Aorta (tissue), 5 donors: ENCODE data around the gene WNT6. TPM values are rescaled to one million over a fixed set of nuclear protein-coding genes. Genes with fewer than 3 reads are reported as not detected.

Experiments
- ATAC-seq: fragments of 200-7000 bp; cut with Tn5 transposase; one replicate; pipeline ENCODE4 v1.9.1; 2022; ENCODE audit warnings: moderate library complexity; ENCODE audit not compliant: low FRiP score
- DNase-seq, 2 donors: peaks; one replicate each; pipeline ENCODE4 v3.0.0-alpha.2; 2020
- H3K27ac ChIP-seq, 2 donors: one replicate each; pipeline ENCODE4 v1.5.1; 2013; ENCODE audit warnings: low read length in 2 of 2, mild to moderate bottlenecking in 2 of 2, moderate library complexity in 2 of 2, control low read depth in 1 of 2, inconsistent platforms in 1 of 2, low read depth in 1 of 2
- H3K27me3 ChIP-seq, 2 donors: one replicate each; pipeline ENCODE4 v1.6.1; 2013; ENCODE audit warnings: control low read depth in 1 of 2, low read length in 1 of 2, mild to moderate bottlenecking in 1 of 2, moderate library complexity in 1 of 2; ENCODE audit not compliant: insufficient read depth in 2 of 2, control insufficient read depth in 1 of 2
- H3K36me3 ChIP-seq, 2 donors: one replicate each; pipeline ENCODE4 v1.6.1; 2013; ENCODE audit warnings: control low read depth in 1 of 2, low read length in 1 of 2, mild to moderate bottlenecking in 1 of 2; ENCODE audit not compliant: insufficient read depth in 2 of 2, control insufficient read depth in 1 of 2
- H3K4me1 ChIP-seq, 2 donors: one replicate each; pipeline ENCODE4 v1.6.1; 2013; ENCODE audit warnings: low read length in 2 of 2, control low read depth in 1 of 2, mild to moderate bottlenecking in 1 of 2, moderate library complexity in 1 of 2; ENCODE audit not compliant: insufficient read depth in 2 of 2, control insufficient read depth in 1 of 2
- H3K4me3 ChIP-seq, 2 donors: one replicate each; pipeline ENCODE4 v1.5.1; 2013; ENCODE audit warnings: low read length in 2 of 2, control low read depth in 1 of 2, mild to moderate bottlenecking in 1 of 2
- H3K9me3 ChIP-seq: one replicate; pipeline ENCODE4 v1.6.1; 2013; ENCODE audit warnings: mild to moderate bottlenecking, low read length; ENCODE audit not compliant: control insufficient read depth
- WGBS, 2 donors: extraction: QIAGEN DNeasy Blood & Tissue Kit; methylation state at CpG; one replicate each; pipeline ENCODE4 v1.1.7; 2013; 5-methylcytosine and 5-hydroxymethylcytosine counted together
- intact Hi-C, 2 donors: fragments of 100-400 bp; cut with DNase I; formaldehyde crosslinking; loops; one replicate each; pipeline versions ENCODE4 v1.14.2 to v1.15.0; 2022
- polyA plus RNA-seq, 2 donors: library from polyadenylated mRNA; stranded (reverse); fragments of 200-250 nt; gene quantifications; one replicate each; pipeline ENCODE4 v1.2.3, GENCODE V29; 2013
- total RNA-seq, 2 donors: library from RNA; stranded (reverse); fragmentation: NEBNext Ultra II Directional; extraction: Animal tissue kit (Norgen Biotek cat#: 25700); gene quantifications; one replicate each; pipeline ENCODE4 v1.2.1, GENCODE V29; 2021
- donor health status: healthy with polysubstance abuse.
- donor health status: Bipolar disorder and iron deficiency.
- donor health status: DM: no; HTN: no; CAD: no.
- donor health status: DM: no; HTN: no; CAD: no.
- donor health status: DM: yes; HTN: yes; CAD: no.

The WNT6 gene
- total and polyA plus RNA-seq, 4 donors = 0.88 to 2.1 TPM; not detected in 2

GRCh38 chr2:218890369-218890768 lies 30.8 kb downstream of the WNT6 start:
- Histone ChIP-seq H3K9me3 (no peaks in the 10 kb centered on the region), H3K4me3 (no peak overlapping the region), H3K27ac (no peak overlapping the region), H3K36me3 (no peaks in the 10 kb centered on the region), H3K4me1 (no peaks in the 10 kb centered on the region), H3K27me3 (no peaks in the 10 kb centered on the region)
- no peak for ATAC-seq
- DNase-seq = no peak
- intact Hi-C loops = no loop called here
- 86 to 91% methylated on average over 3 of the region's 3 CpGs for WGBS, 2 donors

DNA sequence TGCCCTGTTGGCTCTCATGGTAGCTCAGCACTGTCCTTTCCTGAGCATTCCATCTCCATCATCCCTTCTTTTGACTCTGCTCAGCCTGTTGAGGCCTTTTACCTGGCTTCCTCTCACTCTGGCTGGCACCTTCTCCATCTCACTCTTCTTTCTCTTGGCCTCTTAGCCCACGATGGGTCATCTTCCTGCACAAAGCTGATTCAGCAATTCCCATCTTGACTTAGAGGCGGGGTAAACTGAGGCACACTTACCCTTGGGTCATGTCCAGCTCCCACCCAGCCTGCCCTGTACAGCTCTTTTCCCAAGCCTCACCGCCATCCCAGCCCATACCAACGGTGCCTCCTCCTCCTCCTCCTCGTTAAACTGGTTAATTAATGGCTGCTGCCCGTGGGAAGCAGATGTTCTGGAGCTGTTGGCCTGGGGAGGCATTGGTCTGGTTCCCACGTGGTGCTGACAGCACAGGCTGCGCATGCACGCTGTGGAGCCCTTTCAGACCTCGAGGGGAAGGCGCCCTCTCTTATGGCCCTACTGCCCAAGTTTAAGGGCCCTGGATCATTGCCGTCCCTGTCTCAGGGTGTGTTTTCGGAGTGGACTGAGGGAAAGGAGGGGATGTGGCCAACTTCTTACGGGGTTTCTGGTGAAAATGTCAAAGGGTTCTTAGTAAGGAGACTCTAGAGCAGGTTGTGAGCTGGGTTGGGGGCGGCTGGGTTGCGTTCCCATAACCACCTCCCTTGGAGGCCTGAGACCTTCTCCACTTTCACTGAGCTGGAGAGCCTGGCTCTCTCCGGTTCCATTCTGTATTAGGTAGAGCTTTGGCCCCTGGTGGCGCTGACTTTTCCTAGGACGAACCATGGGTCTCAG lies 31.9 kb downstream of the WNT6 start:
- Histone ChIP-seq H3K27ac (no peak overlapping the region), H3K4me1 (no peaks in the 10 kb centered on the region), H3K9me3 (no peaks in the 10 kb centered on the region), H3K4me3 (no peak overlapping the region), H3K27me3 (no peaks in the 10 kb centered on the region), H3K36me3 (no peaks in the 10 kb centered on the region)
- no peak for DNase-seq
- intact Hi-C loops = no loop called here
- no peak for ATAC-seq
- 70 to 72% methylated on average over 19 of the region's 19 CpGs for WGBS, 2 donors

GRCh38 chr2:218892693-218893348 lies 33.2 kb downstream of the WNT6 start:
- ATAC-seq (peak; percentile 55), DNase-seq (peak; percentile 75 to 91)
- Histone ChIP-seq H3K27me3 (no peaks in the 10 kb centered on the region), H3K9me3 (no peaks in the 10 kb centered on the region), H3K4me1 (no peaks in the 10 kb centered on the region), H3K4me3 (no peak overlapping the region), H3K36me3 (no peaks in the 10 kb centered on the region), H3K27ac (no peak overlapping the region)
- 1% methylated on average over 58 to 72 of the region's 72 CpGs for WGBS, 2 donors
- intact Hi-C loops = no loop called here

DNA sequence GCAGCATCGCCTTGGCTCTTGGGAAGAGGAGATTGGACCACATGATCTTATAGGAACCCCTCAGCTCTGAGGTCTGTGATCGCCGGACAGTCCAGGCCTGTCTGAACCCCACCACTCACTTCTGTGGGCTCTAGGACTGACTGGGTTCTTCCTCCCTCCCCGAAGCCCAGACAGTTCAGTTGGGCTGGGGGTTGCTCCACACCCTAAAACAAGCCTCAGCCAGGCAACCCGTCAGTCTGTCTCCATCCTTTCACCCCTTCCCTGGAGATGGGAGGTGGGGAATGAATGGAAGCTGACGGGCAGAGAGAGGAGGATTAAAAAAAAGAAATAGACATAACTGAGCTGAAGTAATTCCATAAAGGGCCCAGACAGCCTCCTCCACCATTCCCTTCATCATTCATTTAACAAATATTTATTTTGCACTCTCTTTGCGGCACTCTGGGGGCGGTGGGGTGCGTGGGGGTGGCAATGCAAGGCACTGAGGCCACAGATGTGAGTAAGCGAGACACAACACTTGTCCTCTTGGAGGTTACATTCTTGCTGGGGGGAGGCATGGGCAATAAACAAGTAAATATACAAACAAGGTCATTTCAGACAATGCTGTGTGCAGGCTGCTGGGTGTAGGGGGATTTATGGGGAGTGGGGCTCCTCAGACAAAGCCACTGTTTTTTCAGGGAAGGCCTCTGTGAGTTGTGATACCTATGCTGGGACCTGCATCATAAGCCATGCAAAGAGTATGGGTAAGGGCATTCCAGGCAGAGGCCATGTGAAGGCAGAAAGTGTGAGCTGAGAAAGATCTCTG lies 33.9 kb downstream of the WNT6 start:
- DNase-seq (no peak), ATAC-seq (no peak)
- Histone ChIP-seq H3K27ac (no peak overlapping the region), H3K4me3 (no peak overlapping the region), H3K27me3 (no peaks in the 10 kb centered on the region), H3K9me3 (no peaks in the 10 kb centered on the region), H3K36me3 (no peaks in the 10 kb centered on the region), H3K4me1 (no peaks in the 10 kb centered on the region)
- 25 to 29% methylated on average over 10 of the region's 10 CpGs for WGBS, 2 donors
- intact Hi-C loops = no loop called here

DNA sequence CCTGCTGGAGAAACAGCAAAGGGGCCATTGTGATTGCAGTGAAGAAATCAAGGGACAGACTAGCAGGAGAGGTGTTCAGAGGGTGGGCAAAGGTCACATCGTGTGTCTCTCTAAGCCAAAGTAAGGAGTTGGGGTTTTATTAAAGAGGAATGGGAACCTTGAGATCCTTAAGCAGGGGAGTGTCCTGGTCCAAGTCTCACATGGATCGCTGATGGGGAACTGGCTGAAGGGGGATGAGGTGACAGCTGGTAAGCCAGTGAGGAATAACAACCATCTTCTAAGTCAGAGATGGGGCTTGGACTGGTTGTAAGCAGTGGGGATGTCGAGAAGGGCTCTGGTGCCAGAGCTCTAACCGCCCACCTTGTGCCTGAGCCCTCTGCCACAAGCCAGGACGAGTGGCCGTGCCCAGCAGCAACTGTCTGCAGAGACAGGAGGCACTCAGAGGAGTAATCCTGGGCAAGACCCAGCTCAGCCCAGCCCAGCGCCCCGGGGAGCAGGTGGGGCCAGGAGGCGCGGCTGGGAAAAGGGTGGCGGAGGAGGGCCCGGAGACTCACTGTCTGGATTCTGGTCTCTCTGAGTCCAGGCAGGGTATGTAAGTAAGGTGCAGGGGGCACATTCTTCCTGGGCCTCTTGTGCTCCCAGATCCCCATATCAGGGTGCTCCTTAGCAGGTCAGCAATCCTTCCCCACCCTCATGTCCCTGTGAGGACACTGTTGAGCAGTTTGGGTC lies 34.7 kb downstream of the WNT6 start:
- Histone ChIP-seq H3K9me3 (no peaks in the 10 kb centered on the region), H3K4me3 (no peak overlapping the region), H3K4me1 (no peaks in the 10 kb centered on the region), H3K27me3 (no peaks in the 10 kb centered on the region), H3K27ac (no peak overlapping the region), H3K36me3 (no peaks in the 10 kb centered on the region)
- intact Hi-C loops = no loop called here
- no peak for ATAC-seq
- no peak for DNase-seq
- 50 to 53% methylated on average over 12 of the region's 12 CpGs for WGBS, 2 donors

GRCh38 chr2:218894880-218895157 lies 35.2 kb downstream of the WNT6 start:
- Histone ChIP-seq H3K4me1 (no peaks in the 10 kb centered on the region), H3K27ac (no peak overlapping the region), H3K36me3 (no peaks in the 10 kb centered on the region), H3K27me3 (no peaks in the 10 kb centered on the region), H3K4me3 (no peak overlapping the region), H3K9me3 (no peaks in the 10 kb centered on the region)
- intact Hi-C loops = no loop called here
- DNase-seq (no peak), ATAC-seq (no peak)
- 58 to 63% methylated on average over 4 of the region's 4 CpGs for WGBS, 2 donors

DNA sequence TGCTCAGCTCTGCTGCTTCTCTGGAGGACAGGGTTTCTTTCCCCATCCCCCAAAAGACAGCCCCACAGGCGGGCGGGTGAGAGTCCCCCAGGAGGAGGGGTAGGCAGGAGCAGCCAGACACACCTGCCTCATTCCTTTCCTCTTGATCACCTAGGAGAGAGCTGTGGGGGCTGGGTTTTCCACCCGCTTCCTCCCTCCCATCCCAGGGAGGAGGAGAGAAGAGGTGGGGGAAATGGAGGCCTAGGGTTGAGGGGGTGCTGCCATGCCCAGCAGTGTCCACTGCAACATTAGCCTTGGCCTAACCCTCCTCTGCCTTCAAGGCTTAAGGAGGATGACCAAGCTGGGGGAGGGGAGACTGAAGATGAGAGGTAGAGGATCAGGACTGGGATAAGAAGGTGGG lies 35.7 kb downstream of the WNT6 start:
- no peaks in the 10 kb centered on the region for H3K9me3 ChIP-seq
- intact Hi-C loops = no loop called here
- ATAC-seq = no peak
- DNase-seq = no peak
- H3K27ac ChIP-seq = no peak overlapping the region
- H3K27me3 ChIP-seq = no peaks in the 10 kb centered on the region
- WGBS, 2 donors = 55 to 74% methylated on average over 3 of the region's 3 CpGs
- H3K4me3 ChIP-seq = no peak overlapping the region
- H3K4me1 ChIP-seq = no peaks in the 10 kb centered on the region
- no peaks in the 10 kb centered on the region for H3K36me3 ChIP-seq

GRCh38 chr2:218895759-218896500 lies 36.3 kb downstream of the WNT6 start:
- intact Hi-C loops = no loop called here
- Histone ChIP-seq H3K27me3 (no peaks in the 10 kb centered on the region), H3K36me3 (no peaks in the 10 kb centered on the region), H3K27ac (no peak overlapping the region), H3K4me1 (no peaks in the 10 kb centered on the region), H3K4me3 (no peak overlapping the region), H3K9me3 (no peaks in the 10 kb centered on the region)
- ATAC-seq = no peak
- WGBS, 2 donors = 43 to 53% methylated on average over 8 of the region's 8 CpGs
- DNase-seq = no peak
